GM21390 (cell line): ENCODE results near the gene PIP5K1B.

Experiments
- ATAC-seq: cut with Tn5 transposase; IDR thresholded peaks from one replicate; pipeline ENCODE4 v1.9.1; 2021; ENCODE audit not compliant: unreplicated experiment

PIP5K1B gene

DNA sequence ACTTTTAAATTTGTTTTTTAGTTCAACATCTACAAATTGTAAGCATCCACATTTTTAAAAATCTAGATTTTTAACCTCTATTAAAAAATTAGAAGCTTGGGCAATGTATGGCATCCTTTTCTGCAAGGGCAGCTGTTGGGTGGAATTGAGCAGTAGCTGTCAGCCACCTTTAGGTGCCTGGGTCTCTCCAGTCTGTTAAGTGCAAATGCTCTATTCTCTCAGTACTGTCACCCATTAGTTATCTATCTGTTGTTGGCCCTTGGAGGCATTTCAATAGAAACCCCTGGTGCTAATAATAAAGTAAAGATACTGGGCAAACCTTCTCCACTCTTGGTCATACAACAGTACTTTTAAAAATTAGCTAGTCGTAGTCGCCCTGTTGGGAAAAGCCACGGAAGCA is 63.6 kb downstream of the PIP5K1B start:
- ATAC-seq: no peak

DNA sequence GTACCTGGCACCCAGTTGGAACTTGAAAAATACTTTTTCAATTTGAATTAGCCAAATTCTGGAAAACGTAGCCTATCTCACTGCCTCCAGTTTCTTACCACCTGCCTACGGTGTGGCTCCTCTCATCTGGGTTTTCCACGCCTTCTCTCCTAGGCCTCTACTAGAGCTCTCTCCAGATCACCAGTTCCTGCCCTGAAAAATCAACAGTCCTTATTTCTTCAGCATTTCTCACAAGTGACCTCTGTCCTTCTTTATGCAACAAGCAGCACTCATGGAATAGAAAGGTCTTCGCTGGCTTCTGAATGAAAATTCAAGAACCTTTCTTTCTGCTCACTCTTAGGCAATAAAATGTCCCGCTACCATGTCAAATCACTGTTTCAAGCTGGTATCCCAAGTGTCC is 64.8 kb downstream of the PIP5K1B start:
- no peak for ATAC-seq

DNA sequence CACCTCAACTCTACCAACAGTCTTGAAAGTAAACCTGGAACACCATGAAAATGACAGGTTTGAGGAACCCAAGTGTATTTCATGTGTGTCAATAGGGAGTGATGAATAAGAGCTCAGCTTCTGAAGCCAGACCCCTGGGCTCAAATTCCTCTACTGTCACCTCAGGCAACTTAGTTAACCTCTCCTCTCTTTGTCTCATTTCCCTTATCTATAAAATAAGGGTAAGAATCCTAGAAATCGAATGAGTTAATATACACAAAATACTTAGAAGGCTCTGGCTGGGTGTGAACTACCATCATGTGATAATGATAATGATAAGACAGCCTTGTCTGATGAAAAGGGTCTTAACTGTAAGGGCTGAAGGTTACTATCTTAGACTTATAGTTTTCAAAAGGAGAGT is 66.3 kb downstream of the PIP5K1B start:
- ATAC-seq: no peak

GRCh38 chr9:68775003-68775730 is 70.1 kb downstream of the PIP5K1B start:
- ATAC-seq: no peak

GRCh38 chr9:68777070-68777763 is 72.2 kb downstream of the PIP5K1B start:
- ATAC-seq: no peak

- no peak for ATAC-seq
Observed at GRCh38 chr9:68778635-68779034, 73.6 kb downstream of the PIP5K1B start.

DNA sequence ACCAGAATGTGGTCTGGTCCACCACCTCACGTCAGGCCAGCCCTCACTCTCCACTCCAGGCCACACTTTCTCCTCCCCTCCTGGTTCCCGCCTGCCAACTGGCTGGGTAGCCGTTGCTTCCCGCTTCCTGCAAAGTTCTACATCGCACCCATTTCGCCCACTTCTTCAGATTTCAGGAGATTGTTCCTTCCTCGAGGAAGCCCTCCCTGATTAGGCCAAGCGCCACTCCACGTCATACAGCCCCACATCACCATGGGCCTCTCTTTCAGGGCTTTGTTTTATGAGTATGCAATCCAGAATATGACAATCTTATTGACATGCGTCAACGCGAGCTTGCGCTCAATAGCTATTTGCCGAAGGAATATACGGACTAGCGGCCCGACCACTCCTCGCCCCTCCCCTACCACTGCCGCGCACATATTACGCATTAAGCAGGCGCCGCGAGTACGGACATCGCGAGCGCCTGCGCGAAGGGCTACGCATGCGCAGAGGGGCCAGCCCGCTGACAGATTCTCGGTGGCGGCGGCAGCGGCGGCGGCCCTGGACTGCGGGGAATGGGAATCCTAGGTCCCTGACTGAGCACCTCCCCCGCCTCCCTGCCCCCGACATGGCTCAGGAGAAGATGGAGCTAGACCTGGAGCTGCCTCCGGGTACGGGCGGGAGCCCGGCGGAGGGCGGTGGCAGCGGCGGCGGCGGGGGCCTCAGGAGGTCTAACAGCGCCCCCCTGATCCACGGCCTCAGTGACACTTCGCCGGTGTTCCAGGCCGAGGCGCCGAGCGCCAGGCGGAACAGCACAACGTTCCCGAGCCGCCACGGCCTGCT is 74.7 kb downstream of the PIP5K1B start:
- ATAC-seq: peak; percentile 79

DNA sequence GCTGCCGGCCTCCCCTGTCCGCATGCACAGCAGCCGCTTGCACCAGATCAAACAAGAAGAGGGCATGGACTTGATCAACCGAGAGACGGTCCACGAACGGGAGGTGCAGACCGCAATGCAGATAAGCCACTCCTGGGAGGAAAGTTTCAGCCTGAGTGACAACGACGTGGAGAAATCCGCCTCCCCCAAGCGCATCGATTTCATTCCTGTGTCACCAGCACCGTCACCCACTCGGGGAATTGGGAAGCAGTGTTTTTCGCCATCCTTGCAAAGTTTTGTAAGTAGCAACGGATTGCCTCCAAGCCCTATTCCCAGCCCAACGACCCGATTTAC is 75.3 kb downstream of the PIP5K1B start:
- ATAC-seq: no peak

DNA sequence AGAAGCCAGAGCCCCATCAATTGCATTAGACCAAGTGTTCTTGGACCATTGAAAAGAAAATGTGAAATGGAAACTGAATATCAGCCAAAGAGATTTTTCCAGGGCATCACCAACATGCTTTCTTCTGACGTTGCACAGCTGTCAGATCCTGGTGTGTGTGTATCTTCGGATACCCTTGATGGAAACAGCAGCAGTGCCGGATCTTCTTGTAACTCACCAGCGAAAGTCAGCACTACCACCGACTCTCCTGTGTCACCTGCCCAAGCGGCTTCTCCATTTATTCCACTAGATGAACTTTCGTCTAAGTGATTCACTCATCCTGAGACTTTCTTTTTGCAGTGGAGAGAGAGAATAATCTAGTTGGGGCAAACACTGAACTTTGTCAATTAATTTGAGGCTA is 75.7 kb downstream of the PIP5K1B start:
- ATAC-seq: no peak

- ATAC-seq: no peak
Observed at GRCh38 chr9:68781928-68782327, 76.9 kb downstream of the PIP5K1B start.

GRCh38 chr9:68782546-68782945 is 77.5 kb downstream of the PIP5K1B start:
- no peak for ATAC-seq

GRCh38 chr9:68785965-68786364 is 80.9 kb downstream of the PIP5K1B start:
- ATAC-seq: no peak

DNA sequence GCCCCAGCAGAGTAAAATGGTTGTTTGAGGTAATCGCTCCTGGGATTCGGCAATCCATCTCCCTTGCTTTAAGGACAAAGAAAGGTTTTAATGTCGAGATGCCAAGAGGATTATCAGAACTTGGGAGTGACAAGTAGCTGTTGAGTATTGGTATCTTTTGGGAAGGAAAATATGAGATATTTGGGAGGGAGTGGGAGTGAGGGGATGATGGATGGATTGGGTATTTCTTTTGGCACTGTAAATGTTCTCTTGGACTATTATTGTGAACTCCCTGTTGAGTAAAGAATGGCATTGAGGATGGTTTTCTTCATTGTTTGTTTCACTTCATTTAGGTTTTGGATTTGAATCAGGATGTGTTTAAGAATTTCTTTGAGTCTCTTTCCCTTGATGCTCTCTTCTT is 86.1 kb downstream of the PIP5K1B start:
- no peak for ATAC-seq

DNA sequence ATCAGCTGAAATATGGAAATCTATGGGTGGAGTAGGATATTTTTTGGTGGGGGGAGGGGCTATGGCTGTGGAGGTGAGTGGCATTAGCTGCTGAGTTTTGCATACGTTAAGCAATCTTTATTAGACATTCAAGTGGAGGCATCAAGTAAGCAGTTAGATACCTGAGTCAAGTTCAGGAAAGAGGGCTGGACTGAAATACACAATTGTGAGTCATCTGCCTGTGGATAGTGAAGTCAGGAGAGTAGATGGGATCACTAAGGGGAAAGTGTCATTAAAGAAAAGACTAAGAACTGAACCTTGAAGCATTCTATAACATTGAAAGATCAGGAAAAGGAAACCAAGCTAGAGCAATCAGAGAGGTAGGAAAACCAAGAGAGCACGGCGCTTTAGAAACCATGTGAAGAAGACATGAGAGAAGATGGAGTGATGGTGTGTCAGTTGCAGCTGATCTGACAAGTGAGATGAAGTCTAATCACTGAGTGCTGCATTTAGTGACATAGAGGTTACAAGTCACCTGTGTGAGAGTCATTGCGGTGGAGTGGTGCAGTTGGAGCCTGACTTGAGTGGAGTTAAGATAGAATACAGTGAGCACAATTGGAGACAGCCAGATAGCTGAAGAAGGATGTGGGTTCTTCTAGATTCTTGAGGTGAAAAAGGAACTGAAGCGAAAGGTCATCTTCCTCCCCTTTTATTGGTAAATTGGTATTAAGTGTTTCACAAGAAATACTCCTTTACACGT is 88.7 kb downstream of the PIP5K1B start:
- peak; percentile 90 for ATAC-seq

DNA sequence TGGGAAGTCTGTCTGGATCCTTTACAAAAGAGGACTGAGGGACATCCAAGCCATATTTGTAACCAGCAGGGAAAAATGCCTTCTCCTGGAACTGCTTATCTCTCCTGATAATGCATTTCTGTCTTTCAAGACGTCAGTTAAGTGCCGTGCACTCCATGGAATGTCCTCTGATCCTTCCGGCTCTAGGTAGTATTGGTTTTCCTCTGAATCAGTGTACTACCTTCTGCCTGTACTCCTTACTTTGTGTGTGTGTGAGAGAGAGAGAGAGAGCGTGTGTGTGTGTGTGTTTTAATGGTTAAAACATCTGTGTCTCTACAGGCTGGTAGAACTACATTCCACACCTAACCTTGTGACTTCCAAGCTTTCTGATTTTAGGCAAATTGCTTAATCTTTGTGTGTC is 89.9 kb downstream of the PIP5K1B start:
- no peak for ATAC-seq

GRCh38 chr9:68795411-68795810 is 90.4 kb downstream of the PIP5K1B start:
- ATAC-seq: no peak

DNA sequence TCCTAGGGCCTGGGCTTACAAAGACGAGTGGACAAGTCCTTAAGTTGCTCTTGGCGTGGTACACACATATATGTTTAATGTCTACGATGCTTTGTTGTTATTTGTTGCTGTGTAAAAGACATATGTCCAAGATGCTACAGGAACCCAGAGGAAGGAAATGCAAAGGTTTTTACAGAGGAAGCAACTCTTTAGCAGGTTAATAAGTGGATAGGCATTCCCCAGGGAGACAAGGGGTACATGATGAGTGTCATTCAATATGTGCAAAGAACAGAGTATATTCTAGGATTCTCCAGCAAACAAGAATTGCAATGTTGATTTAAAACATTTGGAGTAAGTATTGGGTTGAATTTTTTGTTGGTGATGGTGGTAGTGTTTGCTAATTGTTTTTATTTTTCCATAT is 92.1 kb downstream of the PIP5K1B start:
- no peak for ATAC-seq

DNA sequence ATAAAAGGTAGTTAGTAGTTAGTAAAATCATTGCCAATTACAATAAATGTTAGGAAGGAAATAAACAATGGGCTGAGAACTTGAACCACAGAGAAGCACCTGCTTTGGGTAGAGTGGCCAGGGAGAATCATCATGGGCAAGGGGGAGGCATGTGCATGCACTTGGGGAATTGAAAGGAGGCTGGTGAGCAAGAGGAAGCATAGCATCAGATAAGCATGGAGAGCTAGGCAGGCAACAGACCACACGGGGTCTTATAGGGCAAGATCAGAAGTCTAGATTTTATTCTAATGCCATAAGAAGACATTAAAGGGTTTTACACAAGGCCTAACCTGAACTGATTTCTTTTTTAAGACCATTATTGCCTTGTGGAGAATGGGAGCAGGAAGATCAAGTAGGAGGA is 93.4 kb downstream of the PIP5K1B start:
- ATAC-seq: no peak

DNA sequence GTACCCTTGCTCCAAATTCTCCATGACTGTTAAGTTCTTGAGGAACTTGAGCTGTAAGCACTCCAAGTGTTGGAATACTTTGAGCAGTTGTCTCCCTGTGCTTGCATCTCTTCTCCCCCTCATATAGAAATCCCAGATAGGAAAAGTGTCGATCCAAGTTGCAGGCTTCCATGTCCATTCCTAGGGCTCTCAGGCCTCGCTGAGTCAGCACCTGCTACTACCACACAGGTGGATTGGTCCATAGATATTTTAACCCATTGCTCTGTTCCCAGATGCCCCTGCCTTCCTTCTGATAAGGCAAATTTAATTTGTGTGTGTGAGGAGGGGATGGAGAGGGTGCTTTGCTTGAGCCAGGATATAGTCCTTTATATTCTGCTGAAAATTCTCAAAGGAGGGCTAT is 95.8 kb downstream of the PIP5K1B start:
- ATAC-seq: no peak

DNA sequence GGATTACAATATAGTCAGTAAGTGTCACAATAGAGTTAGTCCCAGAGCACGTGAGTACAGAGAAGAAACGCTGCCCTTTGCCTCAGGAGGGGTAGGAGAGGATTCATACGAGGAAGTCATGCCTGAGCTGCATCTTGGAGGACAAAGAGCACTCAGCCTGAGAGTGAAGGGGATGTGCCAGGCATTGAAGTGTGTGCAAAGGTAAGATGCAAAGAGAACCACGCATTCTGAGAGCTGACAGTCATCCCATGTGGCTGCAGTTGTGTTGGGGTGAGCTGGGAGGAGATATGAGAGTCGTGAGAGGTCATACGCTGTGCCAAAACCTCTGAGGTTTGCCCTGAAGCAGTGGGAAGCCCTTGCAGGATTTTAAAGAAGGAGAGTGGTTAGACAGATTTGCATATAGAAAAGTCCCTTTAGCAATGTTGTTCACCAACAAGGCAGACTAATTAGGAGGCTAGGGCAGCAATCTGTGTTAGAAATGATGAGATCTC is 97.5 kb downstream of the PIP5K1B start:
- peak; percentile 97 for ATAC-seq
